HG02852 (cell line): ENCODE measurements around the gene EIF3I.

ENCODE experiments used
- ATAC-seq: cut with Tn5 transposase; IDR thresholded peaks from one replicate; pipeline ENCODE4 v1.9.1; 2021; ENCODE audit warnings: mild to moderate bottlenecking, moderate library complexity; ENCODE audit not compliant: unreplicated experiment

EIF3I gene

GRCh38 chr1:32198237-32199042, 23.8 kb upstream of the EIF3I start:
- no peak for ATAC-seq

GRCh38 chr1:32199043-32199716, 23.0 kb upstream of the EIF3I start:
- ATAC-seq = no peak

- ATAC-seq = no peak
Observed at GRCh38 chr1:32199717-32200072, 22.5 kb upstream of the EIF3I start.

- ATAC-seq = no peak
Observed at GRCh38 chr1:32200226-32201010, 21.8 kb upstream of the EIF3I start, which contains the start of gene CCDC28B. CCDC28B (plus strand) TSS chr1:32200595; CDS start chr1:32201936, 1,341 bp downstream.

GRCh38 chr1:32201011-32201855, 21.0 kb upstream of the EIF3I start:
- ATAC-seq = peak; percentile 46

- ATAC-seq = no peak
Observed at GRCh38 chr1:32204943-32205361, 17.3 kb upstream of the EIF3I start.

GRCh38 chr1:32205401-32206370, 16.5 kb upstream of the EIF3I start, which contains the start of gene IQCC:
IQCC (plus strand) TSS chr1:32205671; CDS start chr1:32205682, 11 bp downstream.
- peak; percentile 45 for ATAC-seq

- no peak for ATAC-seq
Observed at GRCh38 chr1:32208469-32208868, 13.7 kb upstream of the EIF3I start.

GRCh38 chr1:32208891-32209328, 13.3 kb upstream of the EIF3I start, which contains the start of gene DCDC2B:
DCDC2B (plus strand) TSS chr1:32209089; CDS start chr1:32209094, 5 bp downstream.
- no peak for ATAC-seq

GRCh38 chr1:32215629-32216480, 6.4 kb upstream of the EIF3I start:
- ATAC-seq = no peak

- ATAC-seq = no peak
Observed at GRCh38 chr1:32216566-32216965, 5.6 kb upstream of the EIF3I start.

GRCh38 chr1:32219022-32219421, 3.2 kb upstream of the EIF3I start:
- ATAC-seq = no peak

GRCh38 chr1:32220746-32221580, 1.2 kb upstream of the EIF3I start:
- no peak for ATAC-seq

- ATAC-seq = no peak
Observed at GRCh38 chr1:32221581-32221979, 627 bp upstream of the EIF3I start.

- no peak for ATAC-seq
Observed at GRCh38 chr1:32223683-32224082, 1.5 kb downstream of the EIF3I start.

GRCh38 chr1:32224285-32224684, 2.1 kb downstream of the EIF3I start:
- ATAC-seq = no peak

- ATAC-seq = no peak
Observed at GRCh38 chr1:32228771-32229170, 6.6 kb downstream of the EIF3I start.
